Activated naive CD8-positive, alpha-beta T cell treated with anti-CD3 and anti-CD28 coated beads, Interleukin-2, amount 50 U/mL, for 16 hours (primary cell): ENCODE results near the gene TSPAN9.
A peak's percentile ranks its signal among the peaks of the same experiment; 100 is the strongest.

Experiments used
- DNase-seq: peaks from one replicate; pipeline ENCODE4 v3.0.0-alpha.2; 2020; ENCODE audit warnings: low read depth, low spot score

The TSPAN9 gene

DNA sequence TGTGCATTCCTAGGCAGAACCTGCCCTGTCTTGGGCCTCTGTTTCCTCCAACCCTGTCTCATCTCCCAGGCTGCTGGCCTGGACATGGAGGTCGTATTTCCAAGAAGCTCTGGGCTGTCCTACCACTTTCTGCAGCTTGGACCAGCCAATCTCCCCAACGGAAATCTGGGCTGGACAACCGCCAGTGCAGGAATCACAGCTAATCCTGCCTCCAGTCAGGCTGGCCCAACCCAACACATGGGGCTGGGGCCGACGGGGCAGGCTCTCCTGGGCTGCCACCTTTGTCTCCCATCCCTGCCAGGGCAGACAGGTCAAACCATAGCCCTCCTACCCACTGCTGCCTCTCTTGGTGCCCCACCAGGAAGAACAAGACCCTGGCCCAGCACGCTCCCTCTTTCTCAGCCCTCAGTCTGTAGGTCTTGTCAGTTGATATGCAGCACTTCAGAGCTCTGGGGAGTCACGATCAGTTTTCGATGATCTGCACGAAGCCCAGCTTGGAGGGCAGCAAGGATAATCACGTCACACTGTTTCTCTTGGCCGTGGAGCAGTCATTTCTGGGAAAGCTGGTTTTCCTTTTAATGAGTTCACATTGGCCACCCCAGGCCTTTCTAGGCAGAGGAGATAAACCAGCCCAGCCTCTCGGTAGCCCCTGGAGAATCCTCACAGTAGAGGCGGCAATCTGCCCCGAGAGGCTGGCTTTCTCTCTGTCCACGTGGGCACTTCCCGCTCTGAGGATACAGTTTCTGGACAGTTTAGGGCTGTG, 218.6 kb downstream of the TSPAN9 start:
- no peak for DNase-seq

DNA sequence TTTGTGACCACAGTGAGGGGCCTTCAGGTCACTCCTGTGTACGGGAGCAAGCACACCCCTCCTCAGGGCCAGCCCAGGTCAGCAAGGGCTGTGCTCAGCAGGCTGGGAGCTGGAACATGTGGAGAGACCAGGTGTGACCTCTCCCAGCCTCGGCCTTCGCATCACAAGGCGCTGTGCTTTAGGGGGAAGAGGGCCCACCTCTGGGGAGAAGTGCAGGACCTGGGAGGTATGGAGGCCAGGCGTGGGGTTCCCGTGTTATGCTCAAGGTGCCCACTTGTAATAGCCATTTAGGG, 219.2 kb downstream of the TSPAN9 start:
- DNase-seq = no peak

DNA sequence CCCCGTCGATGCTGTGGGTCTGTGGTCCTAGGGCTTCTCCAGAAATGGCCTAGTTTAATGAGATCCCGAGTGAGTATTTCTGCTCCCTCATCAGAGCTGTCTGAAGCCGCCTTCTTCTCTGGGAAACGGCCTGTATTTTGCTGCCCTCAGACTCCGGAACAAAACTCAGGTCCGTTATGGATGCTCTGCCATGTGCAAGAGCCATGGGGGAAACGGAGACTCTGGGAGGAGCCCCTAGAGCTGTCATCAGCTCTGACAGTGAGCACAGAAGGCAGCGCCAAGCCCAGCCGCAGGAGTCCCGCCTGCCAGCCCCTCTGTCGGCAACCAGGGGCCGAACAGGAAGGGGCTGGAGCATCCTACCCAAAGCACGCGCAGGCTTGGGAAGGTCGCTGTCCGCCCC, 221.4 kb downstream of the TSPAN9 start:
- DNase-seq = no peak

DNA sequence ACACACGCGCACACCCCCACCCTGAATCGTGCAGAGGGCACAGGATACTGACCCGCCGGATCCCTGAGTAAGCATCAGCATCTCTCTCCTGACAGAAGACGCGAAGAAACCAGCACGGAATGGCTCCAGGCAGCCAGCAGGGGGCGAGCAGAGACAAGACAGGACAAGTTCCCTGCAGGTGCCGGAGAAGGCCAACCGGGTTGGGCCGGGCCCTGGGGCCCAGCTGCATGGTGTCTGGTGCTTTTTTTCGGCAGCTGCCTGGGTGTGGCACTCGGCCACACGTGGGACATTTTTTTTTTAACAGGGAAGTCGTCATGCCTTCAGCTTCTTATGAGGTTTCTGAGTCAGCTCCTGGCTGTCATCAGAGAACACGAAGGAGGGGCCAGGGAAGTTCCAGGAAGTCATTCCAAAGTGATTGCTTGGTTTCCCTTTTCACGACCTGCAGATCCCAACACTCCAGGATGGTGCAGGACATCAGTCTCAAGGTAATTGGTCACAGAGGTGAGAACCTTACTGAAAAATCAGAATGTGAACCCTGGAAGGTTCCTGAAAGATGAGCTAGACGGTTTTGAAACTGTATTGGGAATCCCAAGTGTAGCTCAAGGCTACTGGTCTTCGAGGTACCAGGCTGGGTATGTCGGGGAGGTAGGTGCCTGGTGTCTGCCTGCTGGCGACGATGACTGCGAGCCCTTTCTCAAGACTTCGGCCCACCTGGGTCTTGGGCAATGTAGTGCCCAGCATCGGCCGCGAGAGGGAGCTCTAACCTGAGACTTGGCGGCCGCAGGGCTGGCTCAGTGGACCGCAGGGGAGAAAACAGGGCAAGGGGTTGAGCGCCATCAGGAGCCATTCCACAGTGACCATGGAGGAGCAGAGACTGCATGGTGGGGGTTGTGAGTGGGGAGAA, 223.0 kb downstream of the TSPAN9 start:
- peak; percentile 51 for DNase-seq

DNA sequence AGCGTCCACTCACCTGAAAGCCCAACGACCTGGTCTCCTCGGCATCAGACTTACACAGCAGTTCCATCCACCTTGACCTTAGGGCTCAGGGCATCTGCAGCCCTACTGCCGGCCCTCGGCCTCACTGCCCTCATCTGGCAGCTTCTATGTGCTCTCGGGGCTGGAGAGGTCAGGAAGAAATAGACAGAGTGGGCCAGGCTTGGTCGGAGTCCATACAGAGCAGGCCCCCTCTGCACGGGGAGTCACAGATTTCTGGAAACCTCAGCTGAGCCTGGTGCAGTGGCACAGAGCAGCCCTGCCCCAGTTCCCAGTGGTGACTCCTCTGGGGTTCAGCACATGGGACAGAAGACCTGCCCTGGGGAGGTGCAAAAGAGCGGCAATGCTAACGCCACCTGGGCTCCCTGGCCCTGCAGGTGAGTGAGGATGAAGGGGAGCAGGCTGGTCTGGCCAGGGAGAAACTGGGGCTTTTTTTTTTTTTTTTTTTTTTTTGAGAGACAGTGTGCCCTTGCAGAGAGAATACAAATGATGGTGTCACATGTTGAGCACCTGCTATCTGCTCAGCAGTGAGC, 223.7 kb downstream of the TSPAN9 start:
- no peak for DNase-seq

DNA sequence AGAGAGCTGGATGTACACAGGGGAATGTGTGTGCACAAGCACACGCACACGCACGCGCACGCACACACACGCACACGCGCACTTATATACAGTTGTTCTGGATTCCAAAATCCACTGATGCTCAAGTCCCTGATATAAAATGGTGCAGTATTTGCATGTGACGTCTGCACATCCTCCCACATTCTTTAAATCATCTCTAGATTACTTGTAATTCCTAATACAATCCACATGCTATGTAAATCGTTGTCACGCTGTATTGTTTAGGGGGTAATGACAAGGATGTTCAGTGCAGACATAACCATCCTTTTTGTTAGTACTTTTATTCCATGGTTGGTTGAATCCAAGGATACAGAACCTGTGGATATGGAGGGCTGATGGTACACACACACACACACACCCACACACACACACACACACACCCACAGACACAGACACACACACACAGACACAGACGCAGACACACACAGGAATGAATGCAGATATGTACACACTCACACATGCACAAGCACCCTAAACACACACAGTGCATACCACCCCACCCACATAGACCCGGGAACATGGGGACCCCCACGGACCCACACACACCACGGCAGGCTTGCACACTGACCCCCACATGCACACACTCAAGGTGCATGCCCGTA, 225.3 kb downstream of the TSPAN9 start:
- DNase-seq = no peak

DNA sequence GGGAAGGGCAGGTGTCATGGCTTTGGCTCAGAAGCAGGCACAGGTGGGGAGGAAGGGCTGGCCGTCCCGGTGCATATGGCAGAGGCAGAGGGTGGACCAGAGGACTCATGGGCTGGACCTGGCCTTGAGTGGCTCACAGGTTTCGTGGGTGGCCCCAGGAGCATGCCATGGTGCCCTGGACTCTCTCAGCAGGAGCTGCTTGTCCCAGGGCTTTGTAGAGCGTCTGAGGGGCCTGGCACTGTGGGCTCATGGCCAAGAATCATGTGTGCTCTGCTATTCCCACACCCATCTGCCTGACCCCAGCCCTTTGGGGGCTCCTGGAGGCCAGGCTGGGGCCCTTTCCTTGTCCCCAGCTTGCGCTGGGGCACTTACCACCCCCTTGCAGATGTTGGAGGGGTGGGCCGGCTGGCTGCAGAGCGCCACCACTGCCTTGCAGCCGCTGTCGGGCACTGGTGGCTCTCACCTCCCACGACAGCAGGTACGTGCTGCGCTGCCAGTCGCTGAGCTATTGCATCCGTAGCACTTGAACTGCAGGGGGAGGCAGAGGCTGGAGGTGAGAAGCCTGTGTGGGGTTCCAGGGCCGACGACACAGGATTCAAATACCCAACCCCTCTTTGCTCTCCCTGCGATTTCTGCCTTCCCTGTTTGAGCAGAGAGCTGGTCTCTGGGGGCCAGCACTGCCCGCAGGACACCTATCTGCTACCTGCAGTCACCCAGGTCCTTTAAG, 226.4 kb downstream of the TSPAN9 start:
- DNase-seq = no peak

DNA sequence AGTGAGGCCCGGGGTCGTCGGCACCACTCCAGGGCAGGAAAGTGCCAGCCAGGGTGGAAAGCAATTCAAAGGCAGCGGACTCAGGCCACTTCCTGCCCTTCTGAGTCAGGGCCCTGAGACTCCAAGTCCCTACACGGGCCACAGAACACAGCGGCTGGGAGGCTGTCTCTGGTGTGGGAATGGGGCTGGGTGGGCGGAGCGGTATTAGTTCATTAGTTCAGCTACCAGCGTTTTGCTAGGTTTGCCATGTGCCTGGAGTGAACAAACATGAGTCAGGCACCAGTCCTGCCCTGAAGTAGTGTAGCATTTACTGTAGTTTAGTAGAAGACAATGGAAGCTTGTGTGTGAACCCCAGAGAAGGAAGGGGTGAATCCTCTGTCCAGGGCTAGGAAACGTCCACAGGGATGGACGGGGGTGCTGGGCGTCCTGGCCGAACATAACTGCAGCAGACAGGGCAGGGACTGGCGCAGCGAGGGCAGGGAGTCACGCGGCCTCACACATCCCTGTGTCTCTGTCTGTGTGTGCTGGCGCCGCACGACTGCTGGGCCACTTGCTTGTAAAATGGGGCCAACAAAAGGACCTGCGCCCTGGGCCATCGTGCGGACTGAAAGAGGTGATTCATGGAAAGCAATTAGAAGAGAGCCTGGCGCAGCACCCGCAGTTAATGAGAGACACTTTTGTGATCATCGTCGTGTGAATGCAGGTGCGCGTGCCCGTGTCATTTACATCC, 227.4 kb downstream of the TSPAN9 start:
- DNase-seq = no peak

DNA sequence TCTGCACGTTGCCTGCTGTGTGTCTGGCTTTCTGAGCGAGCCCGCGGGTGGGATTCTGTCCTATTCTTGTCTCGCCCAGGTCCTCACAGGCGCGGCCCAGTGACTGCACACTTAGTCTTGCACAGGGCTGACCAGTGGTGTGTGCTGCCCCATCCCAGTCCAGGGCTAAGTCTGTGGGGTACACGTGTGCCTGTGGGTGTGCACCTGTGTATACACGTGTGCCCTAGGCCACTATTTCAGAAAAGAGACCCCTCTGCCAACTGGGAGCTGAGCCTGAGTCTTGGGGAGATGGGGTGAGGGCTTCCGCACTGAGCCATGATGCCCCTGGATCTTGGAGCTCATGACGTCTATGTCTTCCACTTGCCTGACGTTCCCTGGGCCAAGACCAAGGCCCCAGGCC, 228.3 kb downstream of the TSPAN9 start:
- DNase-seq = no peak

DNA sequence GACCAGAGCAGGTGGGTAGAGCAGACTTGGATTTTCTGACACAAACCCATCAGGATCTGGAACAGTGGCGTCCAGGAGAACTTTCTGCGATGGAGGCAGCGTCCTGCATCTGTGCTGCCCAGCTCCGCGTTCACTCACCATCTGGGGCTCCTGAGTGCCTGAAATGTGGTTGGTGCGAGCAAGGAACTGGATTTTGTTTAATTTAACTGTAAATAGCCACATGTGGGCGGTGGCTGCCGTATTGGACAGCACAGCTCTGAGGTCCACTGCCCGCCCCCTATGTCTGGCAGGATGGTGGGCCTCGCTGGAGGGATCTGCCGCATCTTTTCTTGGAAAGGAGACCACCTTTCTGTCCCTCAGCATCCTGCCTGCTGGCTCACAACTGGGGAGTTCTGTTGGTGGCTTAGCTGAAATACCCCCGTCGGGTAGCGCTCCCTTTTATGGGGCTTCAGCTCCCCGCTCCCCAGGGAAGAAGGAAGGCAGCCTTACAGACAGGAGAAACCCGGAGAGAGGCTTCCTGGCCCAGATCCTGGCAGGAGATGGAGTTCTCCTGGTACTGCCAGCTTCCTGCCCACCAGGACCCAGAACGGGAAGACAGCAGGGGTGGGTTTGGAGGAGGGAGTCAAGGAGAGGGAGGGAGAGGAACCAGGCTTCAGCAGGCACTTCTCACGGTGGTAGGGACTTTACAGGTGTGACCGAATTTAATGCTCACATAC, 228.9 kb downstream of the TSPAN9 start:
- DNase-seq = no peak

DNA sequence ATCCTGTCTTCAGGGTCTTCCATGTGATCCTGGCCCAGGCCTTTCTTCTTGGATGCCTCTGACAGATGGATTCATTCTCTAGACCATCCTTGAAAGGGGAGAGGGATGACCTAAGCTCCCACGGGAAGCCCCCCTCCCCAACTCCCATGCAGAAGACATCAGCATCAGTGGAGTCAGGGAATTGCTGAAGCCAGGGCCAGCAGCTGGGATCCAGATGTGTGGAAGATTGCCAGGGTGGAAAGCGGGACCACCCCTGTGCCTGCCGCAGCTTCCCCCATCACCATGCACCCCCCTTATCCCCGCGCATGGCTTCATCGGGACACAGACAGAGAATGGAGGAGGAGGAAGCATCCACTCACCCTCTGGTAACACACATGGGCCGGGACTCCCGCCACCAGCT, 230.2 kb downstream of the TSPAN9 start:
- DNase-seq = no peak

DNA sequence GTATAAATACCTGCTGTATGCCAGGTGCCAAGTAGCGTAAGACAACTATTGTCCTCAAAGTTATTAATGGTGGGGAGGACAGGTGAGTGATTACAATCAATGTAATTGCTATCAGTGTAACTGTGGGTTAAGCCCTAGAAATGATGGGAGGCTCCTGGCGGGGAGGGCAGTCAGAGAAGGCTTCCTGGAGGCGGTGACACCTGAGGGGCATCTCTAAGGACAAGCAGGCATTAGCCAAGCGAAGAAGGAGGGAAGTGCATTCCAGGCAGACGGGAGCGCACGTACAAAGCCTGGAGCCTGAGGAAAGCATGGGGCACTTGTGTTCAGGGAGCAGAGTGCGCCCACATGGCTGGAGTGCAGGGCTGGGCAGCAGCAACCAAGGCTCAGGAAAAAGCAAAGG, 230.9 kb downstream of the TSPAN9 start:
- no peak for DNase-seq

DNA sequence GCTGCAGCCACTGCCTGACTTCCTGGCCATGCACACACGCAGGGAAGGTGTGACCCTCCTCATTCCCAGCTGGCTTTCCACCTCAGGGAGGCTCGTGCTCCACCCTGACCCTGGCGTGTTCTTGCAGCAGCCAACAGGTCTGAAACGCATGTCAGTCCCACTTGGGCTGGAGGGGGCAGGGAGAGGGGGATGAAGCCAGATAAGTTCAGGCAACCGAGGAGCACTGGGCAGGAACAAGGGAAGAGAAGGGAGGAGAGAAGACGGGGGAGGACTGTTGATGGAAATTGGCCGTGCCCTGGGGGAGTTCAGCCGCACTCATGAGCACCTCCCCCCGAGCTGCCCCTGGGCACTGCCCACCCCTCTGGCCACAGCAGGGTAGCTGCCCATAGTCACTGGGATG, 231.4 kb downstream of the TSPAN9 start:
- no peak for DNase-seq

DNA sequence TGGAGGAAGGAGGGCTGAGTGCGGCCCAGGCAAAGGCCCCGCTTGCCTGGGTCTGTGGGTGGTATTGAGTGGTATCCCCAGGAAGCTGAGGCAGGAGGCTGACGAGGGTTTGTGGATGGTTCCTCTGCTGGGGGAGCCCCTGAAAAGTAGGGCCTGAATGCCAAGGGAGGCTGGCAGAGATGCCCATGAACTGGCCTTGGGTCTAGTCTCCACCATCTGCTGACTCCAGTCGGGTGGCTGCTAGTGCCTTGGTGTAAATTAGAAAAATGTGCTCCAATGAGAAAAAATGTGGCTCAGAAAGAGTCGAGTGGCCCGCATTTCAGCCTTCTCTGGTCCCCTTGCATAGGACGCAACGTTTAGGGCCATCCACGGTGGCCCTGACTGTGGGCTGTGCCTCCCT, 232.6 kb downstream of the TSPAN9 start:
- no peak for DNase-seq

DNA sequence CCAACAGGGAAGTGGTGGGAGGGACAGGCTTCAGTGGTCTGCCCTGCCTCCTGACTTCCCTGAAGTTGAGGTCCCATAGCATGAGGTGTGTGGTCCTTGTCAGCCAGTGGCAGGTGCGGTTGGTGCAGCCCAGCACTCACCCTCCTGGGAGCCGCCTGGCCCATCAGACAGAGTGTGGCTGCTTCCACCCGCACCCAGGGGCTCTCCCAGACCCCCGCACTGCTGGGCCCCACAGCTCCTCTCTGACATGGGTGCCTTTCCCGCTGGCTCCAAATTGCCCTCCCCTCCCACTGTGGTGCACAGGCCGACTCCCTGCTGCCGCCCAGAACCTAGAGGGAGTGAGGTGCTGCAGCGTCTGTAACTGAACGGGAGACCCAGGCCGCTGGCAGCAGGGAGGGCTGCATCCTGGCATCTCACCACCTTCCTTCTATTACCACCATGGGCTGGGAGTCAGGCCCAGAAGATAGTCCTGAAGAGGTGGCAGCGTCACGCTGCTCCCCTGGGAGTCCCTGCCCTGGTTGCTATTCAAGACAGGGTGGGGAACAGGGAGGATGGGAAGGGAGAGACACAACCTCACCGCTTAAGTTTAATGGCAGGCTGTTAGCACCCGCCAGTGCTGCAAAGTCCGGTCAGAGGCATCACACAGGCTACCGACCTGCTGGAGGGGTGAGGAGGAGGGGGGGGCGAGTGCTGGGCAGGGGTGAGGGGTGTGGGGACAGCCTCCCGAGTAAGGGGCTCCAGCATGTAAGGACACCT, 233.3 kb downstream of the TSPAN9 start:
- DNase-seq = no peak

DNA sequence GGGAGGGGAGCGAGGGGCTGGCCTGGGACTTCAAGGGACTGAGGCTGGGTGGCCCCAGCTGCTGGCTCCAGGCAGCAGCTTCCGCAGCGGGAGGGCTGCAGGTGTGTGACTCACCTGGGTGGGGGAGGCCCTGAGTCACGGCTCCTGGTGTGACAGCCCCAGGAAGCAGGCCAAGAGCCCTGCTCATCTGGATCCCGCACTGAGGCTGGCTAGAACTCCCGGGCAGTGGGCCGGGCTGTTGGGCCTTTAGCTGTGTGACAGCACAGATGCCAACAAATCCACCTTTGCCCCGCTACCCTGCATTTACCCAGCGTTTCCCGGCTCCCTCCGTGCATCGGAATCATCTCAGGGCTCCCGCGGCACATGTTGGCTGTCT, 233.8 kb downstream of the TSPAN9 start:
- no peak for DNase-seq

DNA sequence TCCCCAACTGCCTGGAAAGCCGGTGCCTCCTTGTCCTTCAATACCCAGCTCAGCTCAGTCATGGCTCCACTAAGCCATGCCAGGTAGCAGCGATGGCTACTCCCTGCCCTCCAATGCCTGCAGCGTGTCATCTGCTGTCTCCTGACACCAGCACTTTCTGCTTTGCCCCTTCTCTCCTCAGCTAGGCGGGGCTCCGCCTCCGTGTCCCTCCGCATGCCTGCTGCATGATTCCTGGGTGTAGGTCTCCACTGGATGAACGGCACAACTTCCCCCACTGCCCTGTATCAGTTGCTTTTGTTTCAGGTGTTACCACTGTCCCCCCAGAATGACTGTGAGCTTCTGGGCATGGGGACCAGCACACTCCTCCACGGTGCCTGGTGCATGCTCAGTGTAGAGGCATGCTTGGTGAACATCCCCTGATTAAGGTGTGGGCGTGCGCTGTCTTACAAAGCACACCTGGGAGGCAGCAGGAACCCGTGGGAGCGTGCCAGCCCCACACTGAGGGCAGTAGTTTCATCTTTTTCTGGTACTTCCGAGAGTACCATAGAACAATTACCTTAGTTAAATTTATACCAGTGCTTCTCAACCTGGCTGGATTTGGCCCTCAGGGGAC, 234.4 kb downstream of the TSPAN9 start:
- DNase-seq = no peak

DNA sequence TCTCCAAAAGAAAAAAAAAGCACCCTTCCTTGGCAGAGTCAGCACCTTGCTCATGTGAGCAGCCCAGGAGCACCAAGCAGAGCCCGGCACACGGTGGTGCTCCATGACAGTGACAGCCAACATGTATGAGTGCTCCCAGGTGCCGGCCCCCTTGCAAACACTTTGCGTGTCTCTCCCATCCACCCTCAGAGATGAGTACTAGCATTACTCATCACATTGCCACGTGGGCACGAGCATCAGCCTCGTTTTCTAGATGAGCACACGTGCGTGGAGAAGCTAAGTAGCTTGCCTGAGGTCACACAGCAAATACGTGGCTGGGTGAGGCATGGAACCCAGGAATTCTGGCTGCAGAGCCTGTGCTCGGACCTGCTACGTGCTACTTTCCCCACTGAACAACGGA, 235.9 kb downstream of the TSPAN9 start:
- DNase-seq = no peak
